Mesenchymal stem cell (in vitro differentiated cells and primary cell): Measurements from ENCODE around the gene CD79A.

ENCODE experiments used
- DNase-seq: peaks from one replicate; pipeline ENCODE4 v3.0.0-alpha.2; 2013
- H2AFZ ChIP-seq: one replicate; pipeline ENCODE4 v1.6.1; 2013; ENCODE audit warnings: low read depth, mild to moderate bottlenecking, control low read depth, inconsistent platforms, low read length, moderate library complexity
- H2AK5ac ChIP-seq: 2 replicates; pipeline ENCODE4 v1.6.1; 2013; ENCODE audit warnings: low read length, moderate library complexity, mild to moderate bottlenecking, inconsistent platforms; ENCODE audit not compliant: severe bottlenecking
- H2BK120ac ChIP-seq: one replicate; pipeline ENCODE4 v1.6.1; 2013; ENCODE audit warnings: low read depth, mild to moderate bottlenecking, inconsistent platforms, low read length, moderate library complexity
- H2BK12ac ChIP-seq, 2 experiments: one replicate each; pipeline ENCODE4 v1.6.1; 2013; ENCODE audit warnings: inconsistent platforms in 2 of 2, low read length in 2 of 2, mild to moderate bottlenecking in 2 of 2, moderate library complexity in 2 of 2, control low read depth in 1 of 2
- H2BK15ac ChIP-seq: one replicate; pipeline ENCODE4 v1.6.1; 2013; ENCODE audit warnings: mild to moderate bottlenecking, low read depth, inconsistent platforms; ENCODE audit not compliant: poor library complexity, severe bottlenecking
- H2BK5ac ChIP-seq: 2 replicates; pipeline ENCODE4 v1.6.1; 2013; ENCODE audit warnings: low read depth, mild to moderate bottlenecking, low read length, control low read depth, inconsistent platforms; ENCODE audit not compliant: poor library complexity, severe bottlenecking
- H3K14ac ChIP-seq, 2 experiments: one replicate each; pipeline ENCODE4 v1.6.1; 2013; ENCODE audit warnings: inconsistent platforms in 2 of 2, low read length in 2 of 2, control low read depth in 1 of 2, mild to moderate bottlenecking in 1 of 2, moderate library complexity in 1 of 2
- H3K18ac ChIP-seq, 2 experiments: one replicate each; pipeline ENCODE4 v1.6.1; 2013; ENCODE audit warnings: inconsistent platforms in 2 of 2, low read length in 2 of 2, control low read depth in 1 of 2, low read depth in 1 of 2, mild to moderate bottlenecking in 1 of 2
- H3K23ac ChIP-seq, 2 experiments: one replicate each; pipeline ENCODE4 v1.6.1; 2013; ENCODE audit warnings: inconsistent platforms in 2 of 2, low read length in 2 of 2, mild to moderate bottlenecking in 2 of 2, moderate library complexity in 2 of 2, control low read depth in 1 of 2
- H3K27ac ChIP-seq: 2 replicates; pipeline ENCODE4 v1.5.1; 2013; ENCODE audit warnings: mild to moderate bottlenecking, moderate library complexity, low read length, control low read depth, inconsistent platforms; ENCODE audit not compliant: poor library complexity, severe bottlenecking
- H3K27me3 ChIP-seq, 2 experiments: 2 replicates each; pipeline versions ENCODE4 v1.6.1 to v1.7.0; 2013; ENCODE audit warnings: low read length in 2 of 2, mild to moderate bottlenecking in 2 of 2, moderate library complexity in 2 of 2, control low read depth in 1 of 2, inconsistent platforms in 1 of 2; ENCODE audit not compliant: control insufficient read depth in 1 of 2, insufficient read depth in 1 of 2
- H3K36me3 ChIP-seq, 2 experiments: 2 replicates each; pipeline versions ENCODE4 v1.6.1 to v1.7.0; 2013; ENCODE audit warnings: low read length in 2 of 2, control low read depth in 1 of 2, inconsistent platforms in 1 of 2, low read depth in 1 of 2, mild to moderate bottlenecking in 1 of 2; ENCODE audit not compliant: insufficient read depth in 2 of 2, control insufficient read depth in 1 of 2
- H3K4ac ChIP-seq, 2 experiments: one replicate each; pipeline ENCODE4 v1.6.1; 2013; ENCODE audit warnings: inconsistent platforms in 2 of 2, low read length in 2 of 2, mild to moderate bottlenecking in 2 of 2, moderate library complexity in 2 of 2, control low read depth in 1 of 2, low read depth in 1 of 2
- H3K4me1 ChIP-seq: 2 replicates; pipeline ENCODE4 v1.6.1; 2013; ENCODE audit warnings: low read depth, low read length, control low read depth; ENCODE audit not compliant: control insufficient read depth, insufficient read depth
- H3K4me2 ChIP-seq: 2 replicates; pipeline ENCODE4 v1.6.1; 2013; ENCODE audit warnings: low read length, mild to moderate bottlenecking, inconsistent platforms; ENCODE audit not compliant: poor library complexity, severe bottlenecking
- H3K4me3 ChIP-seq, 2 experiments: 2 replicates each; pipeline versions ENCODE4 v1.5.1 to v1.7.0; 2013; ENCODE audit warnings: low read length in 2 of 2, mild to moderate bottlenecking in 2 of 2, control low read depth in 1 of 2, low read depth in 1 of 2; ENCODE audit not compliant: insufficient read depth in 1 of 2
- H3K79me1 ChIP-seq: replicated peaks from 2 replicates; pipeline ENCODE4 v1.6.1; 2013; ENCODE audit warnings: mild to moderate bottlenecking, control low read depth, low read length, inconsistent platforms; ENCODE audit not compliant: poor library complexity, severe bottlenecking
- H3K9ac ChIP-seq: 2 replicates; pipeline ENCODE4 v1.7.0; 2013; ENCODE audit warnings: mild to moderate bottlenecking, low read length, moderate library complexity
- H3K9me3 ChIP-seq: 2 replicates; pipeline ENCODE4 v1.7.0; 2013; ENCODE audit warnings: mild to moderate bottlenecking, low read length; ENCODE audit not compliant: control insufficient read depth
- H4K8ac ChIP-seq: one replicate; pipeline ENCODE4 v1.6.1; 2013; ENCODE audit warnings: inconsistent platforms, mild to moderate bottlenecking, low read length, moderate library complexity
- H4K91ac ChIP-seq: one replicate; pipeline ENCODE4 v1.6.1; 2013; ENCODE audit warnings: mild to moderate bottlenecking, low read length, inconsistent platforms
- WGBS: methylation state at CpG from one replicate; pipeline ENCODE4 v1.1.7; 2013; ENCODE audit warnings: mixed read lengths; 5-methylcytosine and 5-hydroxymethylcytosine counted together

The CD79A gene

GRCh38 chr19:41879080-41879479, 2.0 kb downstream of the CD79A start:
- Histone ChIP-seq H3K4me1 (peaks cover 4% of the 10 kb centered on the region), H3K4me3 (no peak overlapping the region), H3K27ac (no peak overlapping the region), H2BK15ac (no peak overlapping the region), H4K91ac (no peak overlapping the region), H3K18ac (no peak overlapping the region), H3K14ac (no peak overlapping the region), H3K9ac (no peak overlapping the region), H3K9me3 (no peaks in the 10 kb centered on the region), H2BK5ac (no peak overlapping the region), H4K8ac (no peak overlapping the region), H2BK120ac (no peak overlapping the region), H3K36me3 (no peaks in the 10 kb centered on the region), H2AFZ (no peak overlapping the region), H3K4ac (no peak overlapping the region), H3K4me2 (no peak overlapping the region), H3K27me3 (peaks cover 15 to 26% of the 10 kb centered on the region in 2 experiments), H2AK5ac (no peak overlapping the region), H3K79me1 (no peaks in the 10 kb centered on the region), H2BK12ac (no peak overlapping the region), H3K23ac (no peak overlapping the region)
- WGBS, result 83% methylated on average over 21 of the region's 21 CpGs
- DNase-seq, result no peak

- H3K4ac ChIP-seq, result no peak overlapping the region
- H2BK15ac ChIP-seq, result no peak overlapping the region
- WGBS, result 76% methylated on average over 5 of the region's 7 CpGs
- H3K14ac ChIP-seq, result no peak overlapping the region
- H3K4me2 ChIP-seq, result no peak overlapping the region
- H2BK120ac ChIP-seq, result no peak overlapping the region
- H3K36me3 ChIP-seq, result no peaks in the 10 kb centered on the region
- no peak overlapping the region for H3K4me3 ChIP-seq
- H3K27me3 ChIP-seq, result peaks cover 15 to 26% of the 10 kb centered on the region in 2 experiments
- no peak overlapping the region for H3K23ac ChIP-seq
- peaks cover 4% of the 10 kb centered on the region for H3K79me1 ChIP-seq
- no peak overlapping the region for H2AFZ ChIP-seq
- H3K9me3 ChIP-seq, result no peaks in the 10 kb centered on the region
- no peak overlapping the region for H2AK5ac ChIP-seq
- no peak overlapping the region for H3K18ac ChIP-seq
- H3K9ac ChIP-seq, result no peak overlapping the region
- DNase-seq, result no peak
- no peak overlapping the region for H2BK5ac ChIP-seq
- H4K91ac ChIP-seq, result no peak overlapping the region
- H2BK12ac ChIP-seq, result no peak overlapping the region
- H3K27ac ChIP-seq, result no peak overlapping the region
- peaks cover 4% of the 10 kb centered on the region for H3K4me1 ChIP-seq
- H4K8ac ChIP-seq, result no peak overlapping the region
Observed at GRCh38 chr19:41879670-41880328, 2.7 kb downstream of the CD79A start.

- no peak overlapping the region for H2BK120ac ChIP-seq
- no peaks in the 10 kb centered on the region for H3K9me3 ChIP-seq
- no peak overlapping the region for H3K4me3 ChIP-seq
- H3K9ac ChIP-seq, result no peak overlapping the region
- no peak overlapping the region for H2BK15ac ChIP-seq
- no peak overlapping the region for H3K23ac ChIP-seq
- H3K27me3 ChIP-seq, result peaks cover 15 to 26% of the 10 kb centered on the region in 2 experiments
- peaks cover 8% of the 10 kb centered on the region for H3K4me1 ChIP-seq
- no peak overlapping the region for H4K8ac ChIP-seq
- H3K18ac ChIP-seq, result no peak overlapping the region
- 87% methylated on average over 3 of the region's 5 CpGs for WGBS
- no peak overlapping the region for H3K14ac ChIP-seq
- no peak overlapping the region for H2BK5ac ChIP-seq
- no peak overlapping the region for H2AFZ ChIP-seq
- H3K36me3 ChIP-seq, result no peaks in the 10 kb centered on the region
- no peak overlapping the region for H2BK12ac ChIP-seq
- no peak overlapping the region for H2AK5ac ChIP-seq
- no peak overlapping the region for H3K27ac ChIP-seq
- H4K91ac ChIP-seq, result no peak overlapping the region
- no peak for DNase-seq
- H3K4ac ChIP-seq, result no peak overlapping the region
- no peak overlapping the region for H3K4me2 ChIP-seq
- H3K79me1 ChIP-seq, result peaks cover 8% of the 10 kb centered on the region
Observed at GRCh38 chr19:41880329-41880708, 3.2 kb downstream of the CD79A start.

- DNase-seq, result peak; percentile 12
- peak within 1 kb of the TSS; percentile 26 for H3K27ac ChIP-seq
- WGBS, result 5% methylated on average over 41 of the region's 80 CpGs
- H3K4me3 ChIP-seq, result peak within 1 kb of the TSS; percentile 87 to 99
- peaks cover 15% of the 10 kb centered on the region for H3K79me1 ChIP-seq
- peaks cover 19% of the 10 kb centered on the region for H3K4me1 ChIP-seq
- H3K23ac ChIP-seq, result peak within 1 kb of the TSS in 1 of 2 experiments; percentile 2
- H3K9ac ChIP-seq, result peak within 1 kb of the TSS; percentile 97
- H3K4me2 ChIP-seq, result peak within 1 kb of the TSS; percentile 72
- peak within 1 kb of the TSS; percentile 89 to 90 for H3K18ac ChIP-seq
- peaks cover 8 to 19% of the 10 kb centered on the region in 2 experiments for H3K27me3 ChIP-seq
- peak within 1 kb of the TSS in 1 of 2 experiments; percentile 21 for H2BK12ac ChIP-seq
- H4K8ac ChIP-seq, result peak within 1 kb of the TSS; percentile 97
- H4K91ac ChIP-seq, result peak within 1 kb of the TSS; percentile 94
- peak within 1 kb of the TSS; percentile 85 for H2BK120ac ChIP-seq
- peak within 1 kb of the TSS; percentile 92 for H2BK15ac ChIP-seq
- H3K36me3 ChIP-seq, result peaks cover 0 to 6% of the 10 kb centered on the region in 2 experiments
- peak within 1 kb of the TSS; percentile 35 for H2BK5ac ChIP-seq
- no peaks in the 10 kb centered on the region for H3K9me3 ChIP-seq
- peak within 1 kb of the TSS; percentile 43 for H2AK5ac ChIP-seq
- H3K14ac ChIP-seq, result peak within 1 kb of the TSS; percentile 6 to 78
- peak within 1 kb of the TSS; percentile 59 for H2AFZ ChIP-seq
- peak within 1 kb of the TSS; percentile 91 to 93 for H3K4ac ChIP-seq
Observed at GRCh38 chr19:41882568-41883462, 5.7 kb downstream of the CD79A start, which contains the start of gene ARHGEF1. Gene ARHGEF1 (plus strand): TSS chr19:41883184. CDS start chr19:41888083, 4,899 bp downstream.
